K562 (cell line): ENCODE results near the gene SYF2. TPM values are rescaled to one million over a fixed set of nuclear protein-coding genes. Genes with fewer than 3 reads are reported as not detected.

Experiments used
- CBX8 ChIP-seq: fragments of 200-600 bp; sonication (generic); IDR thresholded peaks from 2 replicates; pipeline ENCODE4 v1.6.1; 2012; ENCODE audit warnings: borderline replicate concordance, mixed run types, low read depth, mild to moderate bottlenecking, moderate library complexity, mixed read lengths, low read length, control low read depth, inconsistent platforms; ENCODE audit not compliant: poor library complexity, severe bottlenecking; ENCODE audit errors: extremely low read depth
- CHD1 ChIP-seq: fragments of 200-600 bp; sonication (generic); IDR thresholded peaks from one replicate; pipeline ENCODE4 v1.6.1; 2012; ENCODE audit warnings: mild to moderate bottlenecking, moderate library complexity, low read length, inconsistent platforms
- COPS2 ChIP-seq: fragments of 450-650 bp; conservative IDR thresholded peaks from 2 replicates; pipeline ENCODE4 v1.6.1; 2016; ENCODE audit warnings: mild to moderate bottlenecking, moderate library complexity
- GABPB2 ChIP-seq: fragments of 250-450 bp; sonication (Bioruptor Pico); conservative IDR thresholded peaks from 2 replicates; pipeline ENCODE4 v1.5.1; 2021; ENCODE audit warnings: mild to moderate bottlenecking
- HCFC1 ChIP-seq: IDR thresholded peaks from 2 replicates; pipeline ENCODE4 v1.6.1; 2012; ENCODE audit warnings: low read depth, low read length, improper control_type of control experiment
- HLTF ChIP-seq: fragments of 450-650 bp; IDR thresholded peaks from 2 replicates; pipeline ENCODE4 v1.6.1; 2016
- NR2C2 ChIP-seq, 2 experiments: fragments of 200-800 bp in 1 of 2; sonication (Bioruptor generic) in 1 of 2; sonication (generic) in 1 of 2; formaldehyde crosslinking in 1 of 2; IDR thresholded peaks; 2 replicates each; pipeline versions ENCODE4 v1.6.1 to v1.8.0; 2016 to 2022; ENCODE audit warnings: mild to moderate bottlenecking in 1 of 2, missing compliant biosample characterization in 1 of 2, missing genetic modification characterization in 1 of 2, missing genetic modification reagents in 1 of 2
- NUFIP1 ChIP-seq: fragments of 450-650 bp; IDR thresholded peaks from 2 replicates; pipeline ENCODE4 v1.6.1; 2018; ENCODE audit not compliant: partially characterized antibody
- PCBP1 ChIP-seq: fragments of 200-400 bp; formaldehyde crosslinking; IDR thresholded peaks from 2 replicates; pipeline ENCODE4 v1.6.1; 2018; ENCODE audit warnings: mild to moderate bottlenecking, low read depth, low read length; ENCODE audit not compliant: poor library complexity, severe bottlenecking
- PHB ChIP-seq: fragments of 250-450 bp; sonication (Bioruptor Pico); IDR thresholded peaks from 2 replicates; pipeline ENCODE4 v1.5.0; 2021
- RCOR1 ChIP-seq, 2 experiments: IDR thresholded peaks; 2 replicates each; pipeline ENCODE4 v1.6.1; 2012; ENCODE audit warnings: low read depth in 2 of 2, low read length in 2 of 2, borderline replicate concordance in 1 of 2, improper control_type of control experiment in 1 of 2
- SLC30A9 ChIP-seq: fragments of 250-450 bp; sonication (Bioruptor Pico); IDR thresholded peaks from 2 replicates; pipeline ENCODE4 v1.8.0; 2022; ENCODE audit warnings: mild to moderate bottlenecking, moderate library complexity
- SMARCB1 ChIP-seq: IDR thresholded peaks from 2 replicates; pipeline ENCODE4 v1.6.1; 2011; ENCODE audit warnings: improper control_type of control experiment, low read depth; ENCODE audit not compliant: insufficient read length
- SNRNP70 ChIP-seq: fragments of 200-400 bp; formaldehyde crosslinking; optimal IDR thresholded peaks from 2 replicates; pipeline ENCODE3; 2017; ENCODE audit warnings: low read depth, low read length
- ZNF324 ChIP-seq: fragments of 250-450 bp; sonication (Bioruptor Pico); IDR thresholded peaks from 2 replicates; pipeline ENCODE4 v1.4.0; 2020; ENCODE audit warnings: mild to moderate bottlenecking
- ZNF384 ChIP-seq: IDR thresholded peaks from 2 replicates; pipeline ENCODE4 v1.6.1; 2012; ENCODE audit warnings: low read depth, low read length, improper control_type of control experiment
- ZNF668 ChIP-seq: fragments of 250-450 bp; sonication (Bioruptor Pico); IDR thresholded peaks from 2 replicates; pipeline ENCODE4 v1.8.0; 2022; ENCODE audit warnings: mild to moderate bottlenecking, inconsistent platforms
- polyA plus RNA-seq, 8 experiments: library from polyadenylated mRNA; depleted of rRNA in 4 of 8; stranded (reverse) in 5 of 8; unstranded in 3 of 8; fragments of >200 nt; fragmentation: Nextera tagmentation in 2 of 8; fragmentation: Illumina TruSeq in 1 of 8; extraction: Ambion mirVana in 2 of 8; extraction: Trizol in 1 of 8; gene quantifications; 2 replicates each; pipeline versions ENCODE4 v1.2.1 to v1.2.3, GENCODE V29; 2011 to 2014; ENCODE audit warnings: inconsistent platforms in 1 of 8, missing spikeins in 1 of 8
- total RNA-seq, 7 experiments: library from RNA; depleted of rRNA in 6 of 7; stranded (reverse); fragments of >200 nt in 6 of 7; fragmentation: Illumina TruSeq in 2 of 7; extraction: Trizol in 2 of 7; gene quantifications; 2 replicates each; pipeline versions ENCODE4 v1.2.1 to v1.2.3, GENCODE V29; 2011 to 2021; ENCODE audit warnings: low replicate concordance in 1 of 7
- TF ChIP-seq, protein P1 (sequence below), 2 experiments: IDR thresholded peaks in 1 of 2; conservative IDR thresholded peaks in 1 of 2; 2 replicates each; pipeline ENCODE4 v1.6.1; 2016; ENCODE audit warnings: low read depth in 2 of 2, mild to moderate bottlenecking in 1 of 2, missing compliant biosample characterization in 1 of 2, missing genetic modification characterization in 1 of 2, moderate library complexity in 1 of 2
- TF ChIP-seq, protein P2 (sequence below): fragments of 450-650 bp; IDR thresholded peaks from 2 replicates; pipeline ENCODE4 v1.6.1; 2016; ENCODE audit warnings: missing biosample characterization, missing genetic modification characterization
- TF ChIP-seq, protein P3 (sequence below): fragments of 450-650 bp; formaldehyde crosslinking; IDR thresholded peaks from 2 replicates; pipeline ENCODE4 v1.4.0; 2020; ENCODE audit warnings: mild to moderate bottlenecking, mixed read lengths
- TF ChIP-seq, protein P4 (sequence below): fragments of 250-450 bp; sonication (Bioruptor Pico); IDR thresholded peaks from 2 replicates; pipeline ENCODE4 v1.8.0; 2021; ENCODE audit warnings: borderline replicate concordance, mild to moderate bottlenecking, moderate library complexity; ENCODE audit not compliant: poor library complexity, severe bottlenecking

Gene SYF2
- total and polyA plus RNA-seq, 9 of the 15 experiments (the other 6 are each of a cell fraction or from before 2014, with no cell fraction given): 20.9 to 69.0 (median 43.2) TPM

DNA sequence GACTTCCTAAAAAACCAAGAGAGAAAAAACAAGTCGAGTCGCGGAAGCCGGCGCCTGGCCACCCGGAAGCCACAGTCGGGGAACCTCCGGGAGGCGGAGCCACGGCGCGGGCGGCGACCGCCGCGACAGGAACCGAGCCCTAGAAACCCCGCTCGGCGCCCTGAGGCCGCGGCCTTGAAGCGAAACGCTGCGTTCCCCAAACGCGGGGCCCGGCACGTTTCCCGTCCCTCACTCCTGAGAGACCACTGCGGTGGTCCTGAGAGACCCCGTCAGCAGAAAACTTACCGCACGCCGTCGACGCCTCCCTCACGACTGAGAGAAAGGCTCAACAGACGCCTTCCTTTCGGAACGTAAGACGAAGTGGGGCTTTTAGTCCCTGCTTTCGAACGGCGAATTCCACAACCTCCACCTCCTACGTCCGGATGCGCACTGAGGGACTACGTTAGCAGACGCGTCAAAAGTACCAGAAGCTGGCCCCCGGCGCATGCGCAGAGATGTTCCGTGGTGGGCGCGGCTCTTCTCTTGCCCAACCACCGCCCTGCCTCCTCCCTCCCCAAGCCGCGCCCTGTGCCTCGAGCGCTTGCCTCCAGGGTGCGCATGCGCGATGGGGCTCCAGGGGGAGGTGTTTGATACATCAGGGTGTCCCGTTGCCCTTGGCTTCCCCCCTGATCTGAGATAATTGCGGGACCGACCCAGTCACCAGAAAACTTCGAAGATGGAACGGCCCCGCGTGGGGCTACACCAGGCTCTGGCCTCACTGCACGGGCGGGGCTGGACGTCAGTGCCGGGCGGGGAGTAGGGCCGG lies 14.9 kb upstream of the SYF2 start, which contains the start of gene RSRP1 (continued):
- TF ChIP-seq ZNF324 (CRISPR knock-in tag) (peak; percentile 54; the same call in 1 of the 2 replicates), CHD1 (peak; percentile 97), SNRNP70 (no peak), RCOR1 (IDR thresholded peaks at IDR 0.05; ENCODE audit: borderline replicate concordance in 1 of 2, low read depth in 2 of 2, low read length in 2 of 2) (peak; percentile 16 to 45; a peak in 3 of 4 replicates), HLTF (peak; percentile 93), NUFIP1 (no peak), SMARCB1 (no peak), CBX8 (no peak), HCFC1 (no peak), ZNF668 (CRISPR knock-in tag) (no peak), COPS2 (no peak), NR2C2 (CRISPR knock-in tag; IDR thresholded peaks at IDR 0.05) (peak; percentile 49), NR2C2 (tag; IDR thresholded peaks at IDR 0.05) (no peak), PHB (CRISPR knock-in tag) (peak; percentile 91; the same call in 1 of the 2 replicates), SLC30A9 (CRISPR knock-in tag) (peak; percentile 45; the same call in 1 of the 2 replicates), ZNF384 (no peak), GABPB2 (CRISPR knock-in tag) (no peak), PCBP1 (no peak)
- TF ChIP-seq, protein P1, sequence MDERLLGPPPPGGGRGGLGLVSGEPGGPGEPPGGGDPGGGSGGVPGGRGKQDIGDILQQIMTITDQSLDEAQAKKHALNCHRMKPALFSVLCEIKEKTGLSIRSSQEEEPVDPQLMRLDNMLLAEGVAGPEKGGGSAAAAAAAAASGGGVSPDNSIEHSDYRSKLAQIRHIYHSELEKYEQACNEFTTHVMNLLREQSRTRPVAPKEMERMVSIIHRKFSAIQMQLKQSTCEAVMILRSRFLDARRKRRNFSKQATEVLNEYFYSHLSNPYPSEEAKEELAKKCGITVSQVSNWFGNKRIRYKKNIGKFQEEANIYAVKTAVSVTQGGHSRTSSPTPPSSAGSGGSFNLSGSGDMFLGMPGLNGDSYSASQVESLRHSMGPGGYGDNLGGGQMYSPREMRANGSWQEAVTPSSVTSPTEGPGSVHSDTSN (CRISPR knock-in tag; IDR thresholded peaks at IDR 0.05; ENCODE audit: low read depth): no peak
- TF ChIP-seq, protein P1 (tag; conservative IDR thresholded peaks at IDR 0.05; ENCODE audit: low read depth): no peak
- TF ChIP-seq, protein P2, sequence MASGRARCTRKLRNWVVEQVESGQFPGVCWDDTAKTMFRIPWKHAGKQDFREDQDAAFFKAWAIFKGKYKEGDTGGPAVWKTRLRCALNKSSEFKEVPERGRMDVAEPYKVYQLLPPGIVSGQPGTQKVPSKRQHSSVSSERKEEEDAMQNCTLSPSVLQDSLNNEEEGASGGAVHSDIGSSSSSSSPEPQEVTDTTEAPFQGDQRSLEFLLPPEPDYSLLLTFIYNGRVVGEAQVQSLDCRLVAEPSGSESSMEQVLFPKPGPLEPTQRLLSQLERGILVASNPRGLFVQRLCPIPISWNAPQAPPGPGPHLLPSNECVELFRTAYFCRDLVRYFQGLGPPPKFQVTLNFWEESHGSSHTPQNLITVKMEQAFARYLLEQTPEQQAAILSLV (tag): peak; percentile 56; the same call in 1 of the 2 replicates
- TF ChIP-seq, protein P3, sequence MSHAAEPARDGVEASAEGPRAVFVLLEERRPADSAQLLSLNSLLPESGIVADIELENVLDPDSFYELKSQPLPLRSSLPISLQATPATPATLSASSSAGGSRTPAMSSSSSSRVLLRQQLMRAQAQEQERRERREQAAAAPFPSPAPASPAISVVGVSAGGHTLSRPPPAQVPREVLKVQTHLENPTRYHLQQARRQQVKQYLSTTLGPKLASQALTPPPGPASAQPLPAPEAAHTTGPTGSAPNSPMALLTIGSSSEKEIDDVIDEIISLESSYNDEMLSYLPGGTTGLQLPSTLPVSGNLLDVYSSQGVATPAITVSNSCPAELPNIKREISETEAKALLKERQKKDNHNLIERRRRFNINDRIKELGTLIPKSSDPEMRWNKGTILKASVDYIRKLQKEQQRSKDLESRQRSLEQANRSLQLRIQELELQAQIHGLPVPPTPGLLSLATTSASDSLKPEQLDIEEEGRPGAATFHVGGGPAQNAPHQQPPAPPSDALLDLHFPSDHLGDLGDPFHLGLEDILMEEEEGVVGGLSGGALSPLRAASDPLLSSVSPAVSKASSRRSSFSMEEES (CRISPR knock-in tag): no peak; the same call in 1 of the 2 replicates
- TF ChIP-seq, protein P4, sequence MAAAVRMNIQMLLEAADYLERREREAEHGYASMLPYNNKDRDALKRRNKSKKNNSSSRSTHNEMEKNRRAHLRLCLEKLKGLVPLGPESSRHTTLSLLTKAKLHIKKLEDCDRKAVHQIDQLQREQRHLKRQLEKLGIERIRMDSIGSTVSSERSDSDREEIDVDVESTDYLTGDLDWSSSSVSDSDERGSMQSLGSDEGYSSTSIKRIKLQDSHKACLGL (CRISPR knock-in tag): no peak
